SK-N-SH (cell line): Measurements from ENCODE around the gene NRP2. TPM values are rescaled to one million over a fixed set of nuclear protein-coding genes. Genes with fewer than 3 reads are reported as not detected.

Source experiments
- CTCF ChIA-PET: fragments of 300-600, 350-600 bp; formaldehyde crosslinking; extraction: SDS; loops from one replicate; lab custom pipeline; 2021; lab: Yijun Ruan, JAX
- POLR2A ChIA-PET: fragments of 350-600 bp; sonication (Branson Sonifier 250); formaldehyde crosslinking; extraction: SDS; loops from one replicate; lab custom pipeline; 2020; ENCODE audit warnings: antibody characterized with exemption, inconsistent platforms; lab: Yijun Ruan, JAX
- DNase-seq: peaks from one replicate; pipeline ENCODE4 v3.0.0; 2012
- H2AFZ ChIP-seq: fragments of 200-600 bp; sonication (generic); 2 replicates; pipeline ENCODE4 v1.8.1; 2016; ENCODE audit warnings: antibody characterized with exemption, mild to moderate bottlenecking, low read depth
- H3F3A ChIP-seq: fragments of 200-600 bp; sonication (generic); replicated peaks from 2 replicates; pipeline ENCODE3; 2016; ENCODE audit warnings: antibody characterized with exemption, mild to moderate bottlenecking; ENCODE audit not compliant: insufficient read depth
- H3K27ac ChIP-seq, 2 experiments: fragments of 200-500 bp in 1 of 2; fragments of 200-600 bp in 1 of 2; sonication (Bioruptor generic) in 1 of 2; sonication (generic), shearing (Covaris generic) in 1 of 2; 2 replicates each; pipeline versions ENCODE4 v1.5.1 to v1.6.1; 2014 to 2016; ENCODE audit warnings: low read depth in 2 of 2, inconsistent platforms in 1 of 2, low read length in 1 of 2, mild to moderate bottlenecking in 1 of 2, mixed read lengths in 1 of 2
- H3K27me3 ChIP-seq: fragments of 200-600 bp; sonication (generic), shearing (Covaris generic); 2 replicates; pipeline ENCODE4 v1.6.1; 2016; ENCODE audit warnings: mixed run types; ENCODE audit not compliant: insufficient read depth
- H3K36me3 ChIP-seq, 2 experiments: fragments of 200-500 bp in 1 of 2; fragments of 200-600 bp in 1 of 2; sonication (Bioruptor generic) in 1 of 2; sonication (generic) in 1 of 2; replicated peaks in 1 of 2; 2 replicates each; pipeline versions ENCODE3 to v1.5.1; 2014 to 2016; ENCODE audit warnings: low read length in 1 of 2, mild to moderate bottlenecking in 1 of 2; ENCODE audit not compliant: insufficient read depth in 2 of 2, control insufficient read depth in 1 of 2
- H3K4me1 ChIP-seq, 2 experiments: fragments of 200-500 bp in 1 of 2; fragments of 200-600 bp in 1 of 2; sonication (Bioruptor generic) in 1 of 2; sonication (generic), shearing (Covaris generic) in 1 of 2; 2 replicates each; pipeline versions ENCODE4 v1.5.1 to v1.6.1; 2014 to 2016; ENCODE audit warnings: low read depth in 1 of 2, low read length in 1 of 2, mixed run types in 1 of 2; ENCODE audit not compliant: insufficient read depth in 2 of 2, control insufficient read depth in 1 of 2
- H3K4me2 ChIP-seq: fragments of 200-600 bp; sonication (generic), shearing (Covaris generic); 2 replicates; pipeline ENCODE4 v1.6.1; 2017; ENCODE audit warnings: mixed run types
- H3K4me3 ChIP-seq, 2 experiments: fragments of 200-500 bp in 1 of 2; fragments of 200-600 bp in 1 of 2; sonication (Bioruptor generic) in 1 of 2; sonication (generic), shearing (Covaris generic) in 1 of 2; 2 replicates each; pipeline versions ENCODE4 v1.5.1 to v1.8.1; 2014 to 2016; ENCODE audit warnings: low read depth in 2 of 2, inconsistent platforms in 1 of 2, low read length in 1 of 2, mild to moderate bottlenecking in 1 of 2, mixed read lengths in 1 of 2, moderate library complexity in 1 of 2
- H3K79me2 ChIP-seq: fragments of 200-600 bp; sonication (generic); 2 replicates; pipeline ENCODE4 v1.8.1; 2017; ENCODE audit warnings: mild to moderate bottlenecking; ENCODE audit not compliant: insufficient read depth
- H3K9ac ChIP-seq: fragments of 200-600 bp; sonication (generic); 2 replicates; pipeline ENCODE4 v1.6.1; 2017; ENCODE audit warnings: mixed run types
- H3K9me2 ChIP-seq: fragments of 200-600 bp; sonication (generic); 2 replicates; pipeline ENCODE4 v1.6.1; 2017; ENCODE audit warnings: mixed run types
- H3K9me3 ChIP-seq: fragments of 200-600 bp; sonication (generic); 2 replicates; pipeline ENCODE4 v1.6.1; 2017; ENCODE audit warnings: mixed run types, mild to moderate bottlenecking, moderate library complexity
- H4K20me1 ChIP-seq: fragments of 200-600 bp; sonication (generic); 2 replicates; pipeline ENCODE4 v1.6.1; 2017; ENCODE audit warnings: mild to moderate bottlenecking, mixed run types; ENCODE audit not compliant: insufficient read depth
- CHD2 ChIP-seq: fragments of 150-350 bp; IDR thresholded peaks from 2 replicates; pipeline ENCODE4 v1.6.1; 2018; ENCODE audit warnings: low read length; ENCODE audit not compliant: partially characterized antibody
- EP300 ChIP-seq, 2 experiments: IDR thresholded peaks; 2 replicates each; pipeline versions ENCODE4 v1.4.0 to v1.6.1; 2012; ENCODE audit warnings: borderline replicate concordance in 1 of 2, low read depth in 1 of 2, low read length in 1 of 2
- EZH2phosphoT487 ChIP-seq: fragments of 200-600 bp; sonication (generic); IDR thresholded peaks from 2 replicates; pipeline ENCODE4 v1.6.1; 2017; ENCODE audit warnings: low read depth, mixed run types, mild to moderate bottlenecking, antibody characterized with exemption, moderate library complexity, borderline replicate concordance
- FOSL2 ChIP-seq: IDR thresholded peaks from 2 replicates; pipeline ENCODE4 v1.4.0; 2012; ENCODE audit warnings: low read depth, mild to moderate bottlenecking, moderate library complexity, borderline replicate concordance
- FOXJ3 ChIP-seq: sonication (generic); formaldehyde crosslinking; IDR thresholded peaks from 2 replicates; pipeline ENCODE4 v1.5.1; 2020; ENCODE audit warnings: mild to moderate bottlenecking, missing genetic modification reagents
- GATA2 ChIP-seq: sonication (generic); formaldehyde crosslinking; IDR thresholded peaks from 2 replicates; pipeline ENCODE4 v1.5.0; 2020; ENCODE audit warnings: mild to moderate bottlenecking, missing genetic modification reagents
- JUND ChIP-seq: IDR thresholded peaks from 2 replicates; pipeline ENCODE4 v1.4.0; 2012
- MEF2A ChIP-seq: IDR thresholded peaks from 2 replicates; pipeline ENCODE4 v1.4.0; 2012; ENCODE audit warnings: low read depth, borderline replicate concordance
- NFIC ChIP-seq: IDR thresholded peaks from 2 replicates; pipeline ENCODE4 v1.4.0; 2012; ENCODE audit warnings: borderline replicate concordance
- PBX3 ChIP-seq: IDR thresholded peaks from 2 replicates; pipeline ENCODE4; 2012
- POLR2AphosphoS5 ChIP-seq: IDR thresholded peaks from 2 replicates; pipeline ENCODE4 v1.6.1; 2012; ENCODE audit warnings: low read depth, low read length
- RAD21 ChIP-seq: IDR thresholded peaks from 2 replicates; pipeline ENCODE4 v1.6.1; 2012; ENCODE audit warnings: mild to moderate bottlenecking, low read length
- RXRA ChIP-seq: IDR thresholded peaks from 2 replicates; pipeline ENCODE4 v1.4.0; 2012; ENCODE audit warnings: low read depth, mild to moderate bottlenecking, borderline replicate concordance
- SMC3 ChIP-seq: IDR thresholded peaks from 2 replicates; pipeline ENCODE4 v1.6.1; 2012; ENCODE audit warnings: low read depth, low read length, improper control_type of control experiment
- TCF12 ChIP-seq: IDR thresholded peaks from 2 replicates; pipeline ENCODE4 v1.4.0; 2012
- ZBTB33 ChIP-seq: IDR thresholded peaks from 2 replicates; pipeline ENCODE4 v1.4.0; 2012; ENCODE audit warnings: low read depth, borderline replicate concordance
- WGBS: methylation state at CpG from one replicate; pipeline ENCODE4 v1.1.6; 2017; ENCODE audit warnings: low lambda C conversion rate; 5-methylcytosine and 5-hydroxymethylcytosine counted together
- polyA plus RNA-seq, 3 experiments: library from polyadenylated mRNA; depleted of rRNA; stranded (reverse); fragments of >200 nt; gene quantifications; 2 replicates each; pipeline ENCODE4 v1.2.3, GENCODE V29; 2012
- TF ChIP-seq, protein P1 (sequence below): fragments of 150-350 bp; IDR thresholded peaks from 2 replicates; pipeline ENCODE4 v1.6.1; 2017; ENCODE audit warnings: antibody characterized with exemption, low read length, low read depth, borderline replicate concordance
- TF ChIP-seq, protein P2 (sequence below): IDR thresholded peaks from 2 replicates; pipeline ENCODE4 v1.4.0; 2012; ENCODE audit warnings: low read depth, borderline replicate concordance

The NRP2 gene
- polyA plus RNA-seq, 1 of the 3 experiments (the other 2 are of a cell fraction) = 68.8 TPM

GRCh38 chr2:205768815-205769494 is 86.7 kb downstream of the NRP2 start:
- CTCF ChIA-PET = interaction anchor here (0.6 to 1.6 kb wide), 5 partner anchors 14 to 190 kb away, joined by 3 to 13 read pairs (median 5); partner anchors contain the start of gene NRP2
- TF ChIP-seq RAD21 = no peak
- no peak for TF ChIP-seq EZH2phosphoT487
- no peak for TF ChIP-seq FOXJ3 (CRISPR knock-in tag)
- no peak for TF ChIP-seq ZBTB33
- TF ChIP-seq, protein P1, sequence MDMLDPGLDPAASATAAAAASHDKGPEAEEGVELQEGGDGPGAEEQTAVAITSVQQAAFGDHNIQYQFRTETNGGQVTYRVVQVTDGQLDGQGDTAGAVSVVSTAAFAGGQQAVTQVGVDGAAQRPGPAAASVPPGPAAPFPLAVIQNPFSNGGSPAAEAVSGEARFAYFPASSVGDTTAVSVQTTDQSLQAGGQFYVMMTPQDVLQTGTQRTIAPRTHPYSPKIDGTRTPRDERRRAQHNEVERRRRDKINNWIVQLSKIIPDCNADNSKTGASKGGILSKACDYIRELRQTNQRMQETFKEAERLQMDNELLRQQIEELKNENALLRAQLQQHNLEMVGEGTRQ = no peak
- TF ChIP-seq EP300 (IDR thresholded peaks at IDR 0.05; ENCODE audit: borderline replicate concordance in 1 of 2, low read depth in 1 of 2, low read length in 1 of 2) = no peak
- TF ChIP-seq PBX3 = no peak
- TF ChIP-seq MEF2A = no peak
- H4K20me1 ChIP-seq = no peaks in the 10 kb centered on the region
- H3K9me2 ChIP-seq = no peaks in the 10 kb centered on the region
- no peaks in the 10 kb centered on the region for H3K27me3 ChIP-seq
- 72% methylated on average over 4 of the region's 4 CpGs for WGBS
- peaks cover 10% of the 10 kb centered on the region for H3F3A ChIP-seq
- peaks cover 22 to 29% of the 10 kb centered on the region in 2 experiments; a peak in 3 of 4 replicates for H3K4me1 ChIP-seq
- no peak overlapping the region for H3K4me3 ChIP-seq
- DNase-seq = no peak
- H3K9me3 ChIP-seq = no peaks in the 10 kb centered on the region
- H2AFZ ChIP-seq = peak overlapping the region; percentile 24; the same call in 1 of the 2 replicates
- peak overlapping the region in 1 of 2 experiments; percentile 68; a peak in 2 of 4 replicates for H3K27ac ChIP-seq
- H3K36me3 ChIP-seq = peaks cover 13 to 34% of the 10 kb centered on the region in 2 experiments
- H3K4me2 ChIP-seq = peak overlapping the region; percentile 37; the same call in 1 of the 2 replicates
- POLR2A ChIA-PET = no interaction called here
- H3K9ac ChIP-seq = peak overlapping the region; percentile 24; the same call in 1 of the 2 replicates
- no peaks in the 10 kb centered on the region for H3K79me2 ChIP-seq

DNA sequence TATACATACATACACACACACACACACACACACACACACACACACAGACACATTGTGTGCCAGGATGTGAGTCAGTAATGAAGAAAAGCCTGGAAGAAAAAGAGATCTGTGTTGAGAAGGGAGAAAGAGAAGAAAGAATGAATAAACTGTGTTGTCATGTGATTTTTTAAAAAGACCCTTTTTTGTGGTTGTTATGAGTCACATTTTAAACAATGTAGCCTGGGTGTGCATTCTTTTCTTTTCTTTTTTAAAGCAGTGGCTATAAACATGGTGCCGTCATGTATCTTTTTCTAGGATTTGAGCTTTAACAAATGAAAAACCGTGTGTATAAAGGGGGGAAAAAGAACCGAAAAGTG is 87.2 kb downstream of the NRP2 start:
- CTCF ChIA-PET = interaction anchor here (1.1 to 2.8 kb wide), 3 partner anchors 155 to 178 kb away, joined by 4 to 15 read pairs (median 9); no protein-coding TSS in a partner anchor
- Histone ChIP-seq H3K27ac (peak overlapping the region in 1 of 2 experiments; percentile 68; a peak in 2 of 4 replicates), H3K9ac (peak overlapping the region; percentile 31; the same call in 1 of the 2 replicates), H3F3A (peaks cover 10% of the 10 kb centered on the region), H4K20me1 (no peaks in the 10 kb centered on the region), H3K9me2 (no peaks in the 10 kb centered on the region), H3K4me3 (no peak overlapping the region), H3K4me1 (peaks cover 22 to 24% of the 10 kb centered on the region in 2 experiments; a peak in 3 of 4 replicates), H3K27me3 (no peaks in the 10 kb centered on the region), H3K4me2 (peak overlapping the region; percentile 37; the same call in 1 of the 2 replicates), H2AFZ (peak overlapping the region; percentile 30), H3K9me3 (no peaks in the 10 kb centered on the region), H3K36me3 (peaks cover 13 to 31% of the 10 kb centered on the region in 2 experiments), H3K79me2 (no peaks in the 10 kb centered on the region)
- WGBS = 55% methylated on average over 3 of the region's 3 CpGs
- no peak for DNase-seq
- POLR2A ChIA-PET = no interaction called here
- TF ChIP-seq FOSL2 (peak; percentile 61), JUND (peak; percentile 60; the same call in 1 of the 2 replicates), EP300 (IDR thresholded peaks at IDR 0.05; ENCODE audit: borderline replicate concordance in 1 of 2, low read depth in 1 of 2, low read length in 1 of 2) (peak in 1 of 2 experiments; percentile 40; a peak in 1 of 4 replicates), EZH2phosphoT487 (no peak), POLR2AphosphoS5 (no peak; the same call in 1 of the 2 replicates), SMC3 (no peak), CHD2 (no peak), RXRA (no peak), NFIC (peak; percentile 75), TCF12 (peak; percentile 56; the same call in 1 of the 2 replicates), GATA2 (CRISPR knock-in tag) (no peak), ZBTB33 (no peak)
- TF ChIP-seq, protein P2, sequence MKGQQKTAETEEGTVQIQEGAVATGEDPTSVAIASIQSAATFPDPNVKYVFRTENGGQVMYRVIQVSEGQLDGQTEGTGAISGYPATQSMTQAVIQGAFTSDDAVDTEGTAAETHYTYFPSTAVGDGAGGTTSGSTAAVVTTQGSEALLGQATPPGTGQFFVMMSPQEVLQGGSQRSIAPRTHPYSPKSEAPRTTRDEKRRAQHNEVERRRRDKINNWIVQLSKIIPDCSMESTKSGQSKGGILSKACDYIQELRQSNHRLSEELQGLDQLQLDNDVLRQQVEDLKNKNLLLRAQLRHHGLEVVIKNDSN = 0 out of 2 replicates have a peak, but pooled peaks have one; percentile 45
